H1 (cell line): ENCODE results near the gene PDE4D. TPM values are rescaled to one million over a fixed set of nuclear protein-coding genes. Genes with fewer than 3 reads are reported as not detected.

Experiments used
- EP300 ChIP-seq, 2 experiments: IDR thresholded peaks; 1 replicate in 1 of 2; 2 replicates in 1 of 2; pipeline ENCODE4 v1.6.1; 2011 to 2012; ENCODE audit warnings: low read depth in 2 of 2, low read length in 2 of 2, mild to moderate bottlenecking in 2 of 2, borderline replicate concordance in 1 of 2, inconsistent platforms in 1 of 2, moderate library complexity in 1 of 2
- MAFK ChIP-seq: IDR thresholded peaks from 2 replicates; pipeline ENCODE4 v1.6.1; 2012; ENCODE audit warnings: low read depth, mild to moderate bottlenecking, improper control_type of control experiment, low read length
- POLR2AphosphoS5 ChIP-seq: IDR thresholded peaks from 2 replicates; pipeline ENCODE4 v1.6.1; 2011; ENCODE audit warnings: low read depth, low read length
- RXRA ChIP-seq: IDR thresholded peaks from 2 replicates; pipeline ENCODE4 v1.6.1; 2011; ENCODE audit warnings: low read depth, mild to moderate bottlenecking, low read length, moderate library complexity; ENCODE audit not compliant: insufficient read depth
- SIRT6 ChIP-seq: IDR thresholded peaks from one replicate; pipeline ENCODE4 v1.7.1; 2012; ENCODE audit warnings: low read length, inconsistent platforms
- SUZ12 ChIP-seq: fragments of 200-600 bp; sonication (generic); IDR thresholded peaks from 2 replicates; pipeline ENCODE4 v1.6.1; 2012; ENCODE audit warnings: mild to moderate bottlenecking, inconsistent platforms, low read length, moderate library complexity, mixed read lengths
- TAF7 ChIP-seq: optimal IDR thresholded peaks from 2 replicates; pipeline ENCODE3; 2011; ENCODE audit warnings: low read depth, mild to moderate bottlenecking, inconsistent platforms, low read length, moderate library complexity, borderline replicate concordance
- polyA plus RNA-seq, 7 experiments: library from polyadenylated mRNA; depleted of rRNA in 3 of 7; stranded (reverse) in 5 of 7; unstranded in 2 of 7; fragments of >200 nt in 5 of 7; fragments of 200-250 nt in 2 of 7; gene quantifications; 1 replicate in 5 of 7; 2 replicates in 1 of 7; 4 replicates in 1 of 7; pipeline versions ENCODE4 v1.2.1 to v1.2.3, GENCODE V29; 2011 to 2013; ENCODE audit warnings: missing spikeins in 2 of 7, mixed read lengths in 2 of 7
- total RNA-seq: library from RNA; stranded (reverse); fragmentation: NEBNext Ultra II Directional; extraction: Animal tissue kit (Norgen Biotek cat#: 25700); gene quantifications from 2 replicates; pipeline ENCODE4 v1.2.1, GENCODE V29; 2021
- TF ChIP-seq, protein P1 (sequence below): IDR thresholded peaks from 2 replicates; pipeline ENCODE4 v1.6.1; 2012; ENCODE audit warnings: low read length, inconsistent platforms
- TF ChIP-seq, protein P2 (sequence below), 3 experiments: IDR thresholded peaks; 1 replicate in 2 of 3; 2 replicates in 1 of 3; pipeline versions ENCODE4 v1.5.1 to v1.6.1; 2011; ENCODE audit warnings: low read length in 3 of 3, mild to moderate bottlenecking in 3 of 3, inconsistent platforms in 2 of 3, low read depth in 1 of 3, moderate library complexity in 1 of 3; ENCODE audit not compliant: insufficient read depth in 1 of 3; ENCODE audit errors: control extremely low read depth in 1 of 3

PDE4D gene
- total and polyA plus RNA-seq, 2 of the 8 experiments (the other 6 are each of a cell fraction or from before 2014, with no cell fraction given), result 2.3 to 3.7 TPM

DNA sequence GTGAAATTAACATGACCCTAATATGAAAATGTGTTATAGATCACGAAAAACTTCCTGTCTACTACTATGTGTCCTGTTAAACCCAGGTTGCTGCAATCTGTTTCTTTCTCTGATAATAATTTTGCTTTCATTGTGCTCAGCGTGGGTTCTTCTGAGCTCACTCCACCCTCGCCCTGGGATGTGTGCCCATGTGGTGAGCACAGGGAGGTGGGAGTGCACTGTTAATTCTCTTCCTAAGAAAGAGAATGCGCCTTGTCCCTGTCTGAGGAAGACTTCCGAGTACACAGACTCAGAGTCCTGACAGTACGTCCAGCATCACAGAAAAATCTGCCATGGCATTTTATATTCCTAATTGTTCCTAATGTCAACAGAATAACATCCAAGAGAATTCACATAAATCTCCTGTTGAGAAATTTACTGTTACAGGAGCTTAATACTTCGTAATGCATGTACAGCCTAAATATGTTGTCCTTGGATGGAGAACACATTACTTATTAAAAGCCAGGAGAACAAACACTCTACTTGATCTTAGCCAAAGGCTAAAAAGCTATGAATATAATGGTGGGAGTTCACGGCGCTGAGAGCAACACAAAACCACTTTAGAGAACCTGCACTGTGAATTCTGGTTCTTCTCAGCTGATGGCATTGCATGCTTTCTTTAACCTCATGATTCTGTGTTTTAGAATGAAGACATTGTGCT is 102.6 kb downstream of the PDE4D start (continued):
- TF ChIP-seq RXRA (no peak), POLR2AphosphoS5 (no peak), SUZ12 (no peak), TAF7 (no peak), EP300 (IDR thresholded peaks at IDR 0.05; ENCODE audit: borderline replicate concordance in 1 of 2, low read depth in 2 of 2, low read length in 2 of 2) (no peak), MAFK (no peak), SIRT6 (no peak)
- TF ChIP-seq, protein P1, sequence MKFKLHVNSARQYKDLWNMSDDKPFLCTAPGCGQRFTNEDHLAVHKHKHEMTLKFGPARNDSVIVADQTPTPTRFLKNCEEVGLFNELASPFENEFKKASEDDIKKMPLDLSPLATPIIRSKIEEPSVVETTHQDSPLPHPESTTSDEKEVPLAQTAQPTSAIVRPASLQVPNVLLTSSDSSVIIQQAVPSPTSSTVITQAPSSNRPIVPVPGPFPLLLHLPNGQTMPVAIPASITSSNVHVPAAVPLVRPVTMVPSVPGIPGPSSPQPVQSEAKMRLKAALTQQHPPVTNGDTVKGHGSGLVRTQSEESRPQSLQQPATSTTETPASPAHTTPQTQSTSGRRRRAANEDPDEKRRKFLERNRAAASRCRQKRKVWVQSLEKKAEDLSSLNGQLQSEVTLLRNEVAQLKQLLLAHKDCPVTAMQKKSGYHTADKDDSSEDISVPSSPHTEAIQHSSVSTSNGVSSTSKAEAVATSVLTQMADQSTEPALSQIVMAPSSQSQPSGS, result no peak
- TF ChIP-seq, protein P2, sequence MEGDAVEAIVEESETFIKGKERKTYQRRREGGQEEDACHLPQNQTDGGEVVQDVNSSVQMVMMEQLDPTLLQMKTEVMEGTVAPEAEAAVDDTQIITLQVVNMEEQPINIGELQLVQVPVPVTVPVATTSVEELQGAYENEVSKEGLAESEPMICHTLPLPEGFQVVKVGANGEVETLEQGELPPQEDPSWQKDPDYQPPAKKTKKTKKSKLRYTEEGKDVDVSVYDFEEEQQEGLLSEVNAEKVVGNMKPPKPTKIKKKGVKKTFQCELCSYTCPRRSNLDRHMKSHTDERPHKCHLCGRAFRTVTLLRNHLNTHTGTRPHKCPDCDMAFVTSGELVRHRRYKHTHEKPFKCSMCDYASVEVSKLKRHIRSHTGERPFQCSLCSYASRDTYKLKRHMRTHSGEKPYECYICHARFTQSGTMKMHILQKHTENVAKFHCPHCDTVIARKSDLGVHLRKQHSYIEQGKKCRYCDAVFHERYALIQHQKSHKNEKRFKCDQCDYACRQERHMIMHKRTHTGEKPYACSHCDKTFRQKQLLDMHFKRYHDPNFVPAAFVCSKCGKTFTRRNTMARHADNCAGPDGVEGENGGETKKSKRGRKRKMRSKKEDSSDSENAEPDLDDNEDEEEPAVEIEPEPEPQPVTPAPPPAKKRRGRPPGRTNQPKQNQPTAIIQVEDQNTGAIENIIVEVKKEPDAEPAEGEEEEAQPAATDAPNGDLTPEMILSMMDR (IDR thresholded peaks at IDR 0.05; ENCODE audit: control extremely low read depth in 1 of 3, insufficient read depth in 1 of 3, low read depth in 1 of 3, low read length in 3 of 3), result no peak
- TF ChIP-seq, all 59 proteins: peak for 0
